Endothelial cell of hepatic sinusoid (primary cell): ENCODE results near the gene PCYT1B.
"Not testable (repeated sequence)": the region's sequence is repeated elsewhere in the genome, so short reads cannot be mapped to it uniquely, and the experiment has no call there.

Experiments used
- in situ Hi-C: cut with HindIII; loops from 2 replicates; pipeline ENCODE4 v1.10.0; 2017; ENCODE audit warnings: low sequenced_read_pairs

The PCYT1B gene

GRCh38 chrX:24646745-24647182, 383 bp downstream of the PCYT1B start:
- in situ Hi-C loops, result no loop called here

DNA sequence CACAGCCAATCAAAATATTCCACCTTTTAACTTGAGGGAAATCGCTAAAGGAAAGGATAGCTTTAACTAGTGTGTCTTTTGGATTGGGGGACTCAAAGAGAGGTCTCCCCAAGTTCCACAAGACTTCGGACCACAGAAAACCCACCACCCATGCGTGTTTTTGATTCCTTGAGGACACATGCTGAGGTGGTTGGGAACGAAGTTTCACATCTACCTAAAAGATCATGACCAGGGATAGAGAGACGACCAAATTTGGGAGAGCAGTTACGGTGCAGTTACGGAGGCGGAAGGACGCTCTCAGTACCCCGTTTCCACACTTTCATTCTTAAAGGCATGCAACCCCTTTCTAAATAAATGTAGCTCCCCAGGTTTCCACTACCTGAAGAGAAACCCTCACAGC, 1.1 kb downstream of the PCYT1B start:
- in situ Hi-C loops, result no loop called here

GRCh38 chrX:24643116-24643515, 4.0 kb downstream of the PCYT1B start:
- in situ Hi-C loops, result no loop called here

DNA sequence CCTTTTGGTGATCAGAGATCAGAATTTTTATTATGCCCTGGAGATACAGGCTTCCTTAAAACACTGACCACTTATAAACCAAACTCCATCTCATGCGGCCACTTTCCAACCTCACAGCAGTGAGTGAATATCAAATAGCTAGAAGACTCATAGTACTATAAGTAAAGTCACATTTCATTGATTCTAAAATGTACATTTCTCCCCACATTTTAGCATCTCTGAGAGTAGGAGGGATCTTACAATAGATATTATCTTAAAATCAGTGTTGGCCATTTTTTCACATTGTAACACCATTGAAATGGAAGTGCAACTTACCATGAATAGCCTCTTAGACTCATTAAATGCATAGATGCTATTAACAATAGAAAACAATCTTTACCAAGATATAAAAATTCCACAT, 17.4 kb downstream of the PCYT1B start:
- in situ Hi-C loops, result no loop called here

DNA sequence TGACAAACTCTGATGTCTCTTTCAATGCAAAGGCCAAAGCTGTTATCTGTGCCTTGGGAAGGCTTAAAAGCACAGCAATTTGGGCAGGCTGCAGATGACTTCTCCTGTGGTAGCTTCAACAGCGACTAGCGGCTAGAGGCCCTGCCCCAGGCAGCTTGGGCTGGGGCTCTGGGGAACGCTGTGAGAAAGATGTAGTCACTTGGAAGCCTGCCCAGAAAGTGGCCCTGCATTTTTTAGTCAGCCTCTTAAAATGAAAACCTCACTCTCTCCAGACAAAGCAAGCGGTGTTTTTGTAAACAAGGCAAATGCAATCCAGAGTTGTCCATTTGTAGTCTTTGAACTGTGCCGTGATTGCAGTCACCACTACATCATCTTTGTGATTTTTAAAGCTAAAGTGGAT, 27.5 kb downstream of the PCYT1B start:
- in situ Hi-C loops, result no loop called here

GRCh38 chrX:24610516-24610915, 36.6 kb downstream of the PCYT1B start:
- in situ Hi-C loops, result no loop called here

GRCh38 chrX:24607616-24608015, 39.5 kb downstream of the PCYT1B start:
- in situ Hi-C loops, result no loop called here

DNA sequence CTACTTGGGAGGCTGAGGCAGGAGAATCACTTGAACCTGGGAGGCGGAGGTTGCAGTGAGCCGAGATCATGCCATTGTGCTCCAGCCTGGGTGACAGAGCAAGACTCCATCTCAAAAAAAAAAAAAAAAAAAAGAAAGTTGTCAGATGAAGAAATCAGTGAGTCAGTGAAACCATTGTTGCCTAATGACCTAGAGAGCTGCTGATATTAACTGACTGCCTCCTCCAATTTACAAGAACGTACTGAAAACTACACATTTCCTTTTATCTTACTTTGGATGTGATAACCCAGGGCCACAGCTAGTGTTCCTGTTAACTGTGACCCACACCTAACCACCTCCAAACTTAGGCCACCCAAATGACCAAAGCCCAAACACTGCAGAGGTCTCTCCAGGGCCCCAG, 41.2 kb downstream of the PCYT1B start:
- in situ Hi-C loops, result not testable (repeated sequence)

- in situ Hi-C loops, result no loop called here
Measured at GRCh38 chrX:24603191-24603590, 44.0 kb downstream of the PCYT1B start.

- in situ Hi-C loops, result no loop called here
Measured at GRCh38 chrX:24601858-24602257, 45.3 kb downstream of the PCYT1B start.

DNA sequence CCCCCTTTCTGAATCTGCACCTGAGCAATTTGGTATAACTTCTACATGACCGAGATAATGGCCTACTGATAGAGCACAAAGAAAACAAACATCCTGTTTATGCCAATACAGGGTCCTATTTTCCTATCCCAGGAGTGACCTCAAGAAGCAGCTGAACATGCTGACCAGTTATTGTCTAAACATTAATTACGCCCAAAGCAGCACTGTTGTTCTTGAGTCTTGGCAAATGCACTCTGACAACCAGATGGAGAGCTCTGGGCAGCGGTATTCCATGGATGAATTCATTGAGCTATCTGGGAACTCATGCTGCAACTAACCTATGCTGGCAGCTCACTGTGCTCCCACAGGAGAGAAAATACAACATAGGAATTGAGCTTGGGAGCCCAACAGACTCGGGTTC, 52.6 kb downstream of the PCYT1B start:
- in situ Hi-C loops, result no loop called here

DNA sequence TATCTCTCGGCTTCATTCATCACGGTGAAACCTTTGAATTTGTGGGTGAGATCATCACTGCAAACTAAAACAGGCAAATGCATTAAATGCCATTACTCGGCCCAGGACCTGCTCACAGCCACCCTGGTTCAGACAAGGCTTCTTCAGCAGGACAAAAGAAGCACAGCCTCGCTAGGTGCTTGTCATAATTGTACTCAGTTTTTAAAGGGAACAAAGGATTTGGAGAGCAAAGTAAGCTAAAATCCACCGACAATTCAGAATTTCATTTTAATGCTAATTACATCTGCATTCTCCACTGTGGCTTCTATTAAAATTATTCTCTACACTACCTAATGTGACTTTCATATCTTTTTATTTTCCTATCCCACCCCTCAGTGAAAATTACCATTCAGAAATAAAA, 57.0 kb downstream of the PCYT1B start:
- in situ Hi-C loops, result no loop called here

GRCh38 chrX:24577091-24577490, 70.1 kb downstream of the PCYT1B start:
- in situ Hi-C loops, result no loop called here

DNA sequence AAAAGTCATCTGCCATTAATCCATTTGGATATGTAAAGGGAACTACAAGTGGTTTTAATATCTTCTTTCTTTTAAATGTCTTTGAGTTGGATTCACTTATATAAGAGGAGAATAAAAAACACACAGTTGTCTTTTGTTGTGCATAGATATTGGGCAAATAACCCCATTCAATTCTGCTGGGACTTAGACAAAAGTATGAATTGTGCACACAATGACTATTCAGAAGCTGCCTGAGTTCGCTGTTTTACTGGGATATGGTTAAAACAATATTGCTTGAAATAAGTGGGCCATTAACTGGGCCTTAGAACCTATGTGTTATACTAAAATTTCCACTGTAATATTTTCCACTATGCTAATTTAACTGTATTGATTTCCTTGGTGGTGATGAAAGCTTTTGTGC, 71.7 kb downstream of the PCYT1B start:
- in situ Hi-C loops, result no loop called here

DNA sequence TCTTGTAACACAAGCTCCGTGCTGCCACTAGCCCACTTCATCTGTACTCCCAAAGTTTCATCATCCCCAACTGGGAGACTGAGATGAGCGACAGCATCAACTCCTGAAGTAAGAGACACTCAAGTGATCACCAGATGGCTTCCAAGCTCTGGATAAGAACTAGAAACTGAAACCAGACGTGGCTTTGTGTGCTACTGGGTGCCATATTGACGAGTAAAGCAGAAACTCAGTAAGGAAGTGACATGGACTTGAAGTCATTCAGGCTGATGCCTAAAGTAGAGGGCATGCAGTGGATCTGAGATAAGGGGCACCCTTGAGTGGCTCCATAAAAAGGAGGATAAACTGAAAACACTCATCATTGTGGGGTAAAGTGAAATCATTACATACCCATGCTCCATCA, 72.4 kb downstream of the PCYT1B start:
- in situ Hi-C loops, result no loop called here

- in situ Hi-C loops, result no loop called here
Measured at GRCh38 chrX:24567169-24567568, 80.0 kb downstream of the PCYT1B start.

GRCh38 chrX:24566240-24566639, 80.9 kb downstream of the PCYT1B start:
- in situ Hi-C loops, result no loop called here

DNA sequence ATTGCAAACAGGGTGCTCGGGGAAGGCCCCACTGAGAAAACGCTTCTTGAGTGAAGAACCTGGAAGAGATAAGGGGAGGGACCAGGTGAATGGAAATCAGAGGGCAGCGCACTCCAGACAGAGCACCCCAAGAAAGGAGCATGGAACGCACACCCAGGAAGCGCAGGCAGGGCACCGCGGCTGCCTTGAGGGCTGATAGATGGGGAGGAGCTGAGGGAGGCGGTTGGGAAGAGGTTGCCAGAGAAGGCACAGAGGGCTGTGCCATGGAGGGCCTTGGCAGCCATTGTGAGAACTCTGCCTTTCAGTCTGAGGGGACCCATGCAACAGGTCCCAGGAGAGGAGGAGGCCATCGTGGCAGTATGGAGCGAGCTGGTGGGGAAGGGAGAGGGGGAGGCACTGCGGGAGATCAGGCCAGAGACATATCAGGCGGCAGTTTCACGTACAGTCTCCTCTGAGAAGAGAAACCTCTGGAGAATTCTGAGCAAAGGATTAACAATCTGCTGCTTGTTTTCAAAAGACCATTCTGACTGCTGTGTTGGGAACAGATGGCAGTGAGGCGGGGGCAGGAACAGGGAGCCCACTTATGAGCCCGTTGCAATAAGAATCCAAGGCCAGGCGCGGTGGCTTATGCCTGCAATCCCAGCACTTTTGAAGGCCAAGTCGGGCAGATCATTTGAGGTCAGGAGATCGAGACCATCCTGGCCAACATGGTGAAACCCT, 83.7 kb downstream of the PCYT1B start:
- in situ Hi-C loops, result no loop called here

DNA sequence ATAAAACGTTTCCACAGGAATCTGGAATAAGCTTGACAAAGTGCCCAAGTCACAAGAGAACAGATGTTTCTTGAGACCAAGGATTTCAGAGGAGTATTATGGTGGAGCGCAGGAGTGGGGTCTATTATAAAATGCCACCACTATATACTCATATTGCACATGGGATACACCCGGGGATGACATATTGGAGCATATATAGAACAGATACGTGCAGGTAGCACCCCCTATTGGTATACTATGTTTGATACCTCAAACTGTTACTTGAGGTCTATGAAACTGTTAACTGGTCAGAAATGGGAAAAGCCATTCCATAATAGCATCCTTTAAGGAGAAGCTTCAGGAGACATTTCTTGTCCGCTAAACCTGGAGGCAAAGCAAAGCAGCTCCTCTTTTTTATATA, 86.0 kb downstream of the PCYT1B start:
- in situ Hi-C loops, result no loop called here

DNA sequence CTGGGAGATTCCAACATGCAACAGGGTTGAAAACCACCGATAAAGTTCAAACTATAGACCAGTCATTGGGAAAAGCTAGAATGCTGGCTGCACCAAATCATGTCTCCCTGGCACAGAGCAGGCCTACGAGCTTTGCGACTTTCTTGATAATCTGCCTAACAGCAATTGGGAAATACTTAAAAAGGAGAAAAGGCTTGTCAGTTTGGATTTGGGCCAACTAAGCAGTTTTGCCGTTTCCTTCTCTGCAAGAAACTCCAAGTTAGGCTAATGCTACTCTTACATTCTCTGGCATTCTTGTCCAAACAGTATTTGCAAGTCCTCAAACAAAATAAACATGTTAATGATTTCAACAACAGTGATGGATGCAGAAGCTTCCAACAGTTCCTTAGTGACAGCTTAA, 94.1 kb downstream of the PCYT1B start:
- in situ Hi-C loops, result no loop called here

DNA sequence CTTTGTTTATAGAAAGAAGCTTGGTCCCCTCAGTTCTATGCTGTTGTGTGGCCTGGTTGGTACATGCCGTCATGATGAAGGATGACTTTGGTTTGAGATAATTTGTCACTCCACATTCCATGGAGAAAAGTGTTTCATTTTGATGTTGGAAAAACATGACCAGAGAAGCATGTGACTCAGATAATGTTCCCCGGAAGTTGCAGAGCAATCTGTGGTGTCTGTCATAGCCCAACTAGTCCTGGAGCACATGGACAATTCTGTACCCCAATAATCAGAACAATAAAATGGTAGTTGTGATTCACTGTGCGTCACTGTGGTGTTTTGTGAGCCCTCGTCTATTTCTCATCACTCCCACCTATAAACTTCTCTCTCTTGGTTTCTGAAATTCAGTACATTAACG, 97.0 kb downstream of the PCYT1B start:
- in situ Hi-C loops, result no loop called here

GRCh38 chrX:24547961-24548360, 99.2 kb downstream of the PCYT1B start:
- in situ Hi-C loops, result no loop called here

GRCh38 chrX:24542756-24543155, 104.4 kb downstream of the PCYT1B start:
- in situ Hi-C loops, result no loop called here
